ENCODE data around the gene FOXO3.
A peak's percentile ranks its signal among the peaks of the same experiment; 100 is the strongest.

Gene FOXO3

DNA sequence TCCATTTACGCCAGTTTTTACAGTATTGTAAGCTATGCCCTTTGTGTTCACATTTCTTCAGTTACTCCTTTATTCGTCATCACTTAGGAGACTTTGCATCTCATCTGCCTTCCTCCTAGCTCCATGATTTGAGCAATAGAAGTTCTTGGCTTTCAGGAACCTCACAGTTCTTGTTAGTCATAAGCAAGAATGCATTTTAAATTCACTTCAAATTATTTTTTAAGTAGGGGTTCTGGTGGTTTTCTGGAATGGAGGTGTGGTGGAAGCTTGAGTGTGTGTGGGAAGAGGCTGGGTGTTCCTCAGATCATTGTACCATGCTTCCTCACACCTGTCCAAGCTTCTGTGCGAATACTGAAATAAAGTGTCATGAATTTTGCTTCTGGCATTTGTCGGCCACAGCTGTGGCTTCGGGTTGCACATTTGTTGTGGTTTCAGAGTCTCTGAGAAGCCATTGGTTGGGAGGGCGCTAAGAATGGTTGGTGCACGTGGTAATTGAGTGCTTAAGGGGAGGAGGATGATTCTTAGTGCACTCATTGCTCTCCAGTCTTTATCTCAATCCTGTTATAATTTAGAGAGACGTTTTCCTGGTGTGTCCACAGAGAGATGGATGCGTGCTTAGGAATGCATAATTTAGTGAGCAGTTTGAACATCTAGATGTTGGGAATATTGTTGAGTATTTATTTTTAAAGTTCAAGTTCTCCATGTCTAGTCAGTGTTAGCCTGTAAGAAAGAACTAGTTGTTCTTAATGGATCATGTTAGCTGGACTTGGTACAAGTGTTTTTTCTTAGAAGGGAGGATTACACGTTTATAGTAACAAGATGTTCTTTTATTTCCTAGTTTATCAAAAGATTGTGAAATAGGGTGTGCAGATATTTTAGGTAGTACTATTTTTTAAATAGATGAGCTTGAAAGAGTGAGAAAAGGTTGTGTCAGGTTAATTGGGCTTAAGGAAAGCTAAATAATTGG lies 31.9 kb downstream of the FOXO3 start:
- no peak for DNase-seq (ENCODE audit: low spot score)
- TF ChIP-seq, protein P1, sequence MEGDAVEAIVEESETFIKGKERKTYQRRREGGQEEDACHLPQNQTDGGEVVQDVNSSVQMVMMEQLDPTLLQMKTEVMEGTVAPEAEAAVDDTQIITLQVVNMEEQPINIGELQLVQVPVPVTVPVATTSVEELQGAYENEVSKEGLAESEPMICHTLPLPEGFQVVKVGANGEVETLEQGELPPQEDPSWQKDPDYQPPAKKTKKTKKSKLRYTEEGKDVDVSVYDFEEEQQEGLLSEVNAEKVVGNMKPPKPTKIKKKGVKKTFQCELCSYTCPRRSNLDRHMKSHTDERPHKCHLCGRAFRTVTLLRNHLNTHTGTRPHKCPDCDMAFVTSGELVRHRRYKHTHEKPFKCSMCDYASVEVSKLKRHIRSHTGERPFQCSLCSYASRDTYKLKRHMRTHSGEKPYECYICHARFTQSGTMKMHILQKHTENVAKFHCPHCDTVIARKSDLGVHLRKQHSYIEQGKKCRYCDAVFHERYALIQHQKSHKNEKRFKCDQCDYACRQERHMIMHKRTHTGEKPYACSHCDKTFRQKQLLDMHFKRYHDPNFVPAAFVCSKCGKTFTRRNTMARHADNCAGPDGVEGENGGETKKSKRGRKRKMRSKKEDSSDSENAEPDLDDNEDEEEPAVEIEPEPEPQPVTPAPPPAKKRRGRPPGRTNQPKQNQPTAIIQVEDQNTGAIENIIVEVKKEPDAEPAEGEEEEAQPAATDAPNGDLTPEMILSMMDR (conservative IDR thresholded peaks at IDR 0.05; ENCODE audit: low read depth): no peak
- CTCF ChIA-PET: no interaction called here
- POLR2A ChIA-PET (ENCODE audit: low non-redundant PET): no interaction called here
- peak overlapping the region; percentile 83 for H3K27ac ChIP-seq

DNA sequence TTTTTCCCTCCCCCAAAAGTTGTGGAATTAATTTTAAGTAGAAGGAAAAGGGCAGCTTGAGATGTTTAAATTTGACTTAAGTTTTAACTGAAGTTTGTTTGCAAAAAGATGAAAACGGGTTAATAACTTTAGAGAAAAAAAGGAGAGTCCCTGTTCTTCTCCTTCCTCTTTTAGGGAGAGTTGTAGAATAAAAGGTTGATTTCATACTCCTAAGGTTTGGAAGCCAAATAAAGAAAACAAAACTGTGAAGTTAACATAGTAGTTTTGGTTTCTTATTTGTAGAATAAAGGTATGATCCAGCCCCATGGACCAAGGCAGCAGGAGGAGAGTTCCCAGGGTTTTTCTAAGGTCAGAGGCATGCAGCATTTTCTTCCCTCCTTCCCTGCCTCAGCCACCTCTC lies 33.4 kb downstream of the FOXO3 start:
- TF ChIP-seq, protein P1 (conservative IDR thresholded peaks at IDR 0.05; ENCODE audit: low read depth): no peak
- CTCF ChIA-PET: interaction anchor here (0.6 kb wide), 1 partner anchor 40 kb away, joined by 6 read pairs; no protein-coding TSS in a partner anchor
- DNase-seq (ENCODE audit: low spot score): no peak
- POLR2A ChIA-PET (ENCODE audit: low non-redundant PET): no interaction called here
- H3K27ac ChIP-seq: peak overlapping the region; percentile 83

DNA sequence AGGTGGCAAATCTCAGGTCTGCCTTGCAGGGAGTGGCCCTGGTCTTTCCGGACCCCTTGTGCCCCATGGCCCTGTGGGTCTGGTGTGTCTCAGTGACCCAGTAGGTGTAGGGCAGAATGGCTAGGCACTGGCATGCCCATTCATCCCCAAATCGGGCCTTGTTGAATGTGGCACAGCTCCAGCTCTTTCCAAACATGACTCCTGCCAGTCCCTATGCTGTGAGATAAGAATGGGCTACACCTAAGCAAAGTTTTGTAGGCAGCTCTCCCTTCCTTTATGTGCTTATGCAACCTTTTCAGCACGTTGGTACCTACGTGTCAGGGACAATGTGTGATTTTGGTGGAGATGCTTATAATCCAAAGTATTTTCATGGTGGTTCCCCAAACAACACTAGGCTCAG lies 33.9 kb downstream of the FOXO3 start:
- ChIA-PET POLR2A (ENCODE audit: low non-redundant PET) (no interaction called here), CTCF (interaction anchor here (0.6 kb wide), 1 partner anchor 39 kb away, joined by 6 read pairs; no protein-coding TSS in a partner anchor)
- peak overlapping the region; percentile 83 for H3K27ac ChIP-seq
- TF ChIP-seq, protein P1 (conservative IDR thresholded peaks at IDR 0.05; ENCODE audit: low read depth): no peak
- no peak for DNase-seq (ENCODE audit: low spot score)

DNA sequence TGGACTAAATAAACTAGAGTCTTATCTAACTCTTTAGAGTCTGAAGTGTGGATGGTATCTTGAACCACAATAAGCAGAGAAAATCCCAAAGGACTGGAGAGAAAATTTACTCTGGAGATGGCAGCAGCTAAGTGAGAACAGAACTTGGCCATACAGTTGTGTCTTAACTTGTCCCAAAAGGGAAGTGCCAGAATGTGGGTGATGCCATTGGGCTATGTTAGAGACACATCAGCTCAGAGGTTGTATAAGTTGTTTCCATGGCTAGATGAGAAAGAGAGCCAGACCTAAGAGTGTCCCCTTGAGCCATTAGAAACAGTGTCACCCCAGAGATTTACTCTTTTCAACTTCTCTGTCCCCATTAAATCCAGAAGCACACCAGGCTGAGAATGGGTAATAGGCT lies 36.2 kb downstream of the FOXO3 start:
- TF ChIP-seq, protein P1 (conservative IDR thresholded peaks at IDR 0.05; ENCODE audit: low read depth): no peak
- no peak for DNase-seq (ENCODE audit: low spot score)
- CTCF ChIA-PET: interaction anchor here (0.6 kb wide), 1 partner anchor 487 kb away, joined by 3 read pairs; no protein-coding TSS in a partner anchor
- POLR2A ChIA-PET (ENCODE audit: low non-redundant PET): no interaction called here
- no peak overlapping the region for H3K27ac ChIP-seq

DNA sequence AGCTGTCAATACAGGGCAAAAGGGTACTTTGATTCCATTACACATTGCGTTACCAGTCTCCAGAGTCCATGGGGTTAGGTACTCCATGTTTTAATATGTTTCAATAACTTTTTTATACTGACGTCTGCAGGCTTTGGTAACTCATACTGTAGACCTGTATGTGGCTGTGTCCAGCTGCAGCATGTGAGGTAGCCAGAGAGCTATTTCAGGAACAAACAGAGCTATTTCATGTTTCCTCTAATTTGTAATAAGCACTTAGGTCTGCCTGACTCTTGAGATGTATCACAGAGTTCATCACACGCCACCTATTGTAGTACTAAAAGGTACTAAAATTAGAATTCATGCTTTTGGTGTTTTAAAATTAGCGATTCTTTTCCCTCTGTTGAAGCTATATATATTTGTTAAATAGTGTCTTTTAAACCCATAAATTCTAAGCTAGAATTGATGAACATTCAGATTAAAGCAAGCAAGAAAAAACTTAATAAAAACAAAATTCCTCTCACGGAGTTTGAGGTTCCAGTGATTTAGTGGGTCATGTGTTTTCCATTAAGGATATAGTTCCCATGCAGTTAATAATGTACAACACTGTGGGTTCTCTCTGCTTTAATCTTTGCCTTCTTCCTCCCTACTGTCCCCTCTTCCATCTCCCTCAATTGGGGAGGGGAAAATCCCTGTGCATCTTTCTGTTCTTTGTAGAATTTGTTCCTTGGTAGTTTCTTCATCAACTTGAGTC lies 37.0 kb downstream of the FOXO3 start:
- ChIA-PET CTCF (no interaction called here), POLR2A (ENCODE audit: low non-redundant PET) (no interaction called here)
- DNase-seq (ENCODE audit: low spot score): no peak

More for the DNA sequence above, 37.0 kb downstream of the FOXO3 start:
- TF ChIP-seq, protein P1 (conservative IDR thresholded peaks at IDR 0.05; ENCODE audit: low read depth): no peak
- peak overlapping the region; percentile 54; the same call in 1 of the 2 replicates for H3K27ac ChIP-seq
